ENCODE measurements around the gene CHN2.

Gene CHN2

DNA sequence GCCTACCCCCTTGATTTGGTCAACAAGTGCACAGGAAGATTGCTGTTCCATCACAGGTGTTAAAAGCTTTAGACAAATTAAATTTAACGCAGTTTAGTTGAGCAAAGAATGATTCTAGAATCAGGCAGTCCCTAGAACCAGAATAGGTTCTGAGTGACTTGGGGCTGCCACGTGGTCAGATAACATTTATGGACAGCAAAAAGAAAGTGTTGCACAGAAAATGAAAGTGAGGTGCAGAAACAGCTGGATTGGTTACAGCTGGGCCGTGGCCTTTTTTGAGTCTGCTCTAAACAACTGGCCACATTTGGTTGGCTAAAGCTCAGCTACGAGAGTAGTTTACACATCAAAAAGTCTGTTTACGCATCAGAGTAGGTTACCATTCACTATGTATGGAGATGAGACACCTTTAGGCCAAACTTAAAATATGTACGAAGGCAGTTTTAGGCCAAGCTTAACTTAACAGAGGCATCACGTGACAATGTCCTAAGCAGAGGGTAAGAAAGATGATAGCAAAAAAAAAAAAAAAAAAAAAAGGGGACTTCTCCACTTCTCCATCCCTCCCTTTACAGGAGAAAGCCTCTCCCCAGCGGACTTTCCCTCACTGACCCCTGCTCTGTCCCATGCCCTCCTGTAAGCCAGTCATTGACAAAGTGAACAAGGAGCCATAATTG lies 235.8 kb downstream of the CHN2 start:
- no peak for DNase-seq (ENCODE audit: low read depth, low spot score)

DNA sequence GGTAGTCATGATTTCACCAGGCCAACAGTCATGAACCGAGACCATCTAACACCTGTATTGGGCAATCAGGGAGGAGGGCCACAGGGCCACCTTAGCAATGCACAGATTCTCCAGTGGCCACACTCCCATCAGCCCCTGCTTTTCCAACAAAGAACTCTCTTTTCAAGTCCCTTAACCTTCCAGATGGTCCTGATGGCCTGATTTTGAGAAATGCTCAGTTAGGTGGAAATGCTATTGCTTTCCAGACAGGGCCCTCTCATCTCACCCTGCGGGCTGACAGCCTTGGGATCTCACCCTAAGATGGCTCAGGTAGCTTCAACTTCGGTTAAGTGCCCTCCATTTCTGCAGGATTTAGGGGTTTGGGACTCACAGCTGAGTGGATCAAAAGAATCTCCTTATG lies 237.1 kb downstream of the CHN2 start:
- no peak for DNase-seq (ENCODE audit: low read depth, low spot score)

DNA sequence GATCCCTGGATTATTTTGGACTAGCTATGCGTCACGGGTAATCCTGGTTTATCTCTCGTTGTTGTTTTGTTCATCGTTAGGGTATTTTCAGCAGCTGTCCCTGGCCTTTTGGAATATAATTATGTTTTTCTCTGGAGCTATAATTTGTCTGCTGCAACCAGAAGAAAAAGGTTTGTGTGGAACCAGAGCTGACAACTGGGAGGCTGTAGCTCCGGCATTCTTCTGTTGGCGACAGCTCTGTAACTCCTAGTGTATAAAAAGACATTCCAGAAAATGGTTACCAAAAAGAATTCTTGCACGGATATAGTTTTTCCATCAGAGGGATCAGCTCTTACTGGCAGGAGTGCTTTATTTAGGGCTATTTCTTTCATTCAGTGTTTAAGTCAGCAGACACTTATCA lies 238.1 kb downstream of the CHN2 start:
- DNase-seq (ENCODE audit: low read depth, low spot score): no peak

DNA sequence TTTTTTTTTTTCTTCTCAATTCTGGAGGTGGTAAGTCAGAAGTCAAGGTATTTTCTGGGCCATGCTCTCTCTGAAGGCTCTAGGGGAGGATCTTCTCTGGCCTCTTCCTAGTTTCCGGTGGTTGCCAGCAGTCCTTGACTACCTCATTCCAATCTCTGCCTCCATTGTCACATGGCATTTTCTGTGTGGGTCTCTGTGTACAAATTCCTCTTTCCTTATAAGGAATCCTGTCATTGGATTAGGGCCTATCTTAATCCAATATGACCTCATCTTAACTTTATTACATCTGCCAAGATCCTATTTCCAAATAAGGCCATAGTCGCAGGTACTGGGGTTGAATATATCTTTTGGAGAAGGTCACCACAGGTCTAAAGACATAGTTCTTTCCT lies 239.8 kb downstream of the CHN2 start:
- DNase-seq (ENCODE audit: low read depth, low spot score): no peak

DNA sequence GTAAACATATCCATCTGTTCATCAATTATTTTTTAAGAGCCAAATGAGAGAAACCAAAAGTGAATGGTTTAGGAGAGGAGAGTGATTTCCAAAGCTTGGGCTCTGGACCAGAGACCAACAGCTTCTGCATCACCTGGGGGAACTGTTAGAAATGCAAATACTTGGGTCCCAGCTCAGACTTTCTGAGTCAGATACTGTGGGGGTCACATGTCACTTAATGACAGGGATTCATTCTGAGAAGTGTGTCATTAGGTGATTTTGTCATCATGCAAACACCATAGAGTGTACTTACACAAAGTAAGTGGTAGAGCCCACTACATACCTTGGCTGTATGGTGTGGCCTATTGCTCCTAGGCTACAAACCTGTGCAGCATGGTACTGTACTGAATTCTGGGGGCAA lies 240.6 kb downstream of the CHN2 start:
- no peak for DNase-seq (ENCODE audit: low read depth, low spot score)

DNA sequence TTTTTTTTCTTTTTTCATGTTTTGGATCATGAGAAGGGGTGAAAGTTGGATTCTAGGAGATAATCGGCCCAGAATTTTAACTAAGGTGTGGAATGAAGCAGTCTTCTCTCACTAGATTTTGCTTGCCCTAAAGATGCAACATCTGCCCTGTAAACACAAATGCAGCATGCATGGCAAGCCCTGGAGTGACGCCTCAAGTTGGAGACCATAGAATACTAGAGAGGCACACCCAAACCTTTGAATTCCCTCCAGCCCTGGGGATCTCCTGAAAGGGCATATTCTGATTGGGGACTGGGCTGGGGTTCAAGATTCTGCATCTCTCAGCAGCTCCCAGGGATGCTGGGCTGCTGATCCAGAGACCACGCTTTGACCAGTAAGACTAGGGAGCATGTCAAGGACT lies 241.3 kb downstream of the CHN2 start:
- no peak for DNase-seq (ENCODE audit: low read depth, low spot score)

DNA sequence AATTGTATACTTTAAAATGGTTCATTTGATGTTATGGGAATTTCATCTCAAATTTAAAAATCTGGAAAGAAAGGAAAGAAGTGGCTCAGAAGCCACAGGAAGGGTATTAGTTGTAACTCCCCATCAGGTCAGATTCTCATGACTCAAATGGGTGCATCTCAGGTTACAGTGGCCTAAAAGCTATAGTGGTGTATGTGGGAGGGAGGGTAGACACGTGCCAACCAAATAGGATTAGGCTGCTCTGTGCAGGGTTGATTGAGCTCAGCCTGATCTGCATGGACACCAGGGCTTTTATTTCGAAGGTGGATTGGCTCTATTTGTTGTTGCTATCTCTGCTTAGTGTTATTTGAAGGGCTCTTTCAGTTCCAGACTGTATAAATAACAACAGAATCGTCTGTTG lies 247.6 kb downstream of the CHN2 start:
- DNase-seq (ENCODE audit: low read depth, low spot score): no peak

DNA sequence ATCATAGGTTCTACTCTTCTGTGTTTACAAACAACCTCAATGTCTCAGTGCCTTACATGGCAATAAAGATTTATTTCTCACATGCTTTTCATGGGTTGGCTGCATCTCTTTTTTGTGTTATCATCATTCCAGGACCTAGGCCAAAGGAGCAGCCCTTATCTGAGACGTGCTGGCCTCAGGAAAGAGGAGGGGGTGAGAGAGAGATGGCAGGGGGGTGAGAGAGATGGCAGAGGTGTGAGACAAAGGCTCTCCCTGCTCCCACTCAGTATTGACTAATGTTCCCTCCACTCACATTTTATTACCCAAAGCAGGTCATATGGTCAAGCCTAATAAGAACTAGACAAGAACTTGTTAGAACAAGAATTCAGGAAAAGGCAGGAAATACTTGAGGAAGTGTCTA lies 249.0 kb downstream of the CHN2 start:
- no peak for DNase-seq (ENCODE audit: low read depth, low spot score)

DNA sequence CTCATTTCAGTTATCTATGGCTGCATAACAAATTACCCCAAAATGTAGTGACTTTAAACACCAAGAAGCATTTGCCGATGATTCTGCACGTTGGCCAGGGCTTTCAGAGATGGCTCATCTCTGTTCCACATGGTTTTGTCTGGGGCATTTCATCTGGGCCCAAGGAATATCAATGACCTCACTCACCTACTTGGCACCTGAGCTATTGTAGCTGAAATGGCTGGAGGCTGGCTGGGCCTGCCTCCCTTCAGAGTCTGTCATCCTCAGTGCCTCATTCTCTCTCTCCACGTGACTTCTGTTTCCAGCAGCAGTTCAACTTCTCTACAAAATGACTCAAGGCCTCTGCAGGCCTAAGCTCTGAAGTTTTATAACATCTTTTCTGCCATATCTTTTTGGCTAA lies 249.7 kb downstream of the CHN2 start:
- no peak for DNase-seq (ENCODE audit: low read depth, low spot score)

DNA sequence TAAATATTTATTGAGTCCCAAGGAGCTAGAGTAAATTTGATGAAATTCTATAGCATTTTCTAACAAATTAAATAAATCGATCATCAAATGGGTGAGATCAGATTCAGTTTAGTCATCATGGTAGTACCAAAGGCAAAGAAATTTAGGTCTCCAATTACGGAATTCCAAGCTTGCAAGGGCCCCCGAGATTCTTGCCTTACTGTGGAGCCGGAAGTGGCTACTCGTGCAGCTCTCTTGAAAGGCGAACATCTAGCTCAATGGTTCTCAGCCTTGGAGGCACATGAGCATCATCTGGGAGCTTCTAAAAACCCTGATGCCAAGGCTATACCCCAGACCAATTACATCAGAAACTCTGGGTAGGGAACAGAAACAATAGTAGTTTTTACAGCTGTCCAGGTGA lies 251.2 kb downstream of the CHN2 start:
- no peak for DNase-seq (ENCODE audit: low read depth, low spot score)

DNA sequence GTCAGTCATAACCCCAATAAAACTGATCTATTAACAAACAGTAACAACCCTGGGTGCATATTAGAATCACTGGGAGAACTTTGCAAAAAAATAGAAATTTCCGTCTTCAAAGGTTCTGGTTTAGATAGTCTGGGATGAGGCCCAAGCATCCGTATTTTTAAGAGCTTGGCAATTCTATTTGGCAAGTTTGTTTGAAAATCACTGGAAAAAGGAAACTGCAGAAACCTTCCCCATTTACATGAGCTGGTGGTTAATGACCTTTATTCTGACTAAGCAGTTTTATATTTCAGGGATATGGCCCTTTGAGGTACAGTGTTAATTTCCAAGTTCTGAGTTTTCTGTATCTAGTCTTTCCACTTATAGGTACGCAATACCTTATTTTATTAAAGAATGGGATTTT lies 253.3 kb downstream of the CHN2 start:
- DNase-seq (ENCODE audit: low read depth, low spot score): no peak

DNA sequence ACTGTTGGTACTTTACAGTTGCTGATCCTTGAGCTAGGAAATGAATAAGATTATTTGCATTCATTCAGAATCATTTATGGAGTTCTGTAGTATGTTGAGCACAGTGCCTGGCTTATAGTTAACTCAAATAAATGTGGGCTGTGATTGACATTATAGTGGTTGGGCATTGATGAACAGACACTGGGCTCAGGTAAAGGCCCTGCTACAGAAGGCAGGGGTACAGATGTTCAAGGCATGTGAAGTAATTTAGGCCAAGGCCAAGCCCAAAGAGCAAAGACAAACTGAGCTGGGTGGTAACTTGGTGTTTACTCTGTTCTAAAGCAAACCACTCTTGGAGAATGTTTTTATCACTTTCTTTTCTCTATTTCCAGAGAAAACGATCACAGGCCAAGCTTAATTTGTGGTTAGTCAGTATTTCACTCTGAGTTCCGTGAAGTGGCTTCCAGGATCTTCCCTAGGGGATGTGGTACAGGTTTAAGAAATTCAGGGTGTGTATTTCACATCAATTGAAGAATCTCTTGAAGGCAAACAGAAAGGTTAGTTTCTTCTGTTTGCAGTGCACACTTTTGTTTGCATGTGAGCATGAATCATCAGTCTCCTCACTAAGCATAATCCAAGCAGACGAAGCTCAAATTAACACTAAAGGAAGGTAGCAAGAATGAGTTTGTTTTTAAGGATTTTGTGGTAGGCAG lies 255.1 kb downstream of the CHN2 start:
- DNase-seq (ENCODE audit: low read depth, low spot score): no peak

DNA sequence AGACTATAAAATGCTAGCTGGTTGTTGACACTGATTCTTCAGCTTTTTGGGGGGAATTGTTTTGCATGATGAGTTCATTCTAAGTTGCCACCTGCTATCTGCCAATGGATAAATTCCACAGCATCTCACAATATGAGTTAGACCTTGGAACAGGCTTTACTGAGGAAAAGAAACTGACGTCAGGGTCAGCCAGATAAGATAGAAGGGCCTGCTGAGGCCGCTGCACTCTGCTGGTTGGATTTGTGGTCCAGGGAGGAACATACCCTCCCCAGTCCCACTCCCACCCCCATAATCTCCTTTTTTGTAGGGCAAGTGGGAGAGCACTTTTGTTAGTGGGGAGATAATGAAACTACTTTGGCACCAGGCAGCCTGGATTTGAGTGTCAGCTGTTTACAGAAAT lies 258.4 kb downstream of the CHN2 start:
- DNase-seq (ENCODE audit: low read depth, low spot score): no peak

DNA sequence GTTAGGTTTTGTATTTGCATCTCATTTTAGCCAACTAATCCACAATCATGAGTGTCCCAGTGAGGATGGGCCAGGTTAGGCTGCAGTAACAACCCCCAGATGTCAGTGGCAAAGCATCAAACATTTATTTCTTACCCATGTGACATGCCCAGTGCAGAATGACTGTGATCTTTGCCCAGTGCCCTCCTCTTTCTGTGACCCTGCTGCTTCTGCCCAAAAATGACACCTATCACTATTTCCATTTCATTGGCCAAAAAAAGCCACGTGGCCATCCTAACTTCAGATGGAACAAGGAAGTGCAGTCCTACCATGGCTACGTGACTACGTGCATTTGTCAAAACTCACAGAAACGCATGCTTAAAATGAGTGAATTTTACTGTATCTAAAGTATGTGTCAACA lies 259.9 kb downstream of the CHN2 start:
- DNase-seq (ENCODE audit: low read depth, low spot score): no peak

DNA sequence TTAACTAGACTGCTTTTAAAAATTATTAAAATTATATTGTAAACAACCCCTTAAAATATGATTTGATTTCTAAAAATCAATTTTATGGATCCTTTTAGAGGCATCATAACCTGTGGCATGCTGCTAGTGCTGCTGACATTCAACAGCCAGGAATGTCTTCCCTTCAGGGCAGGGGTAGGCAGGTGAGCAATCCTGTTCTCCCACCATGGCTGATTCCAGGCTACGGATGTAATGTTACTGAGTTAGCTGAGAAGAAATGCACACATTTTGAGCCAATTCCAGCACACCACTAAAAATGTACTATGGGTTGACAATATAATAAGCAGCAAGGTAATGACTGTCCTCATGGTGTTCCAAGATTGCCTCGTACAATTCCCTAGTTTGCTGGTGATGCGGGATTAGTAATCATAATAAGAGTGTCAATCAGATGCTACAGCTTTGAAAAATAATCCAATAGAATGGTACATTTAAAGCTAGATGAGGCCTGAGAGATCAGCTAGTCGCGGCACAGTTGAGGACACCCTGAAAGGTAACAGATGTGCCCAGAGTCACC lies 260.4 kb downstream of the CHN2 start:
- DNase-seq (ENCODE audit: low read depth, low spot score): no peak

DNA sequence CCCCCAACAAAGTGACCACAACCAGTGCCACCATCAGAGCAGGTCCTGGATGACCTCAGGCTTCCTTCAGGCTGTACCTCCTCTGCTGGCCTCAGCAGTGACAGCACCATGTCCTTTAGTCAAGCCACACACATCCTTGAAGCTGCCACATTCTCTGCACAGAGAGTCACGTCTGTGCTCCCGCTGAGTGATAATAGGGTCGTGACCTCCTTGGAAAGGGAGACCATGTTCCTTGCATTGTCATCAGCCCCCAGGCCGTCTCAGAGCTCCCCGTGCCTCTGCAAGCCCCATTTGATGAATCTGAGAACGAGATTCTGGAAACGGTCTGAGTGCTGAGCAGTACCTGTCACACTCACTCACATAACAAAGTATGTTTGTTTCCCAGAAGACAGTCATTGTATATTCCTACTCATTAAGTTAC lies 262.6 kb downstream of the CHN2 start:
- DNase-seq (ENCODE audit: low read depth, low spot score): no peak

DNA sequence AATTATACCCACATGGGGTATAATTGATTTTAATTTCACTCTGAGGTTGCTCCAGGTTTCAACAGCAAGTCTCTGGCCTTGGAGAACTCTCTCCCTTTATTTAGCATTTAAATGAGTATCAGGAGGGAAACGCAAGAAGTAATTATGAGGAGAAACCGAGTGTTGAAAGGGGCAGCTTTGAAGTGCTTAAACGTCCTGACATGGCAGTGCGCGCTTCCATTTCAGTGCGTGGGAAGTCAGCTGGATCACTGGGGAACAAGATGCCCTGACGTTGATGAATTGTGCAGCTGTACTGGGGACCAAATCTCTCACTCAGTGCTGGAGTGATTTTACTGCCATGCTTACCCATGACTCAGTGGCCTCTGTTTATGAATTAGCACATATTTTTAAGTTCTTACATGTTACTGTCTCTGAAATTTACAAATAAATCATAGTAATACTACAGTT lies 263.0 kb downstream of the CHN2 start:
- no peak for DNase-seq (ENCODE audit: low read depth, low spot score)

DNA sequence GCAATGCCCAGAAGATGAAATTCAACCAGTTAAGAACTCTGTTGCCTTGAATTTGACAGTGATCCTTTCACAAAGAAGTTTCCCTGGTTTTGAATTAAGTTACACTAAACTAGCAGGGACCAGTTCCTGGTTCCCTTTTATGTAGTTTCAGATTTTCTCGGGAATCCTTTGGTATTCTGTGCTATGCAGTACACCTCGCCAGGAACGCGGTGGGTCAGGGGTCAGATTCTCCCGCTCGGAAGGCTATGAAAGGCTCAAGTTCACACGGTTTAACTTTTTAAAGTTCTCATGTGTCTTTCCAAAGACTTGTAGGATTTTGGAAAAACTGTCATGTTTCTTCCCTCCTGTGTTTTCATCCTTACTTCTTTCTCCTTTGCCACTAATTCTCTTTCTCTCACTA lies 264.4 kb downstream of the CHN2 start:
- no peak for DNase-seq (ENCODE audit: low read depth, low spot score)

DNA sequence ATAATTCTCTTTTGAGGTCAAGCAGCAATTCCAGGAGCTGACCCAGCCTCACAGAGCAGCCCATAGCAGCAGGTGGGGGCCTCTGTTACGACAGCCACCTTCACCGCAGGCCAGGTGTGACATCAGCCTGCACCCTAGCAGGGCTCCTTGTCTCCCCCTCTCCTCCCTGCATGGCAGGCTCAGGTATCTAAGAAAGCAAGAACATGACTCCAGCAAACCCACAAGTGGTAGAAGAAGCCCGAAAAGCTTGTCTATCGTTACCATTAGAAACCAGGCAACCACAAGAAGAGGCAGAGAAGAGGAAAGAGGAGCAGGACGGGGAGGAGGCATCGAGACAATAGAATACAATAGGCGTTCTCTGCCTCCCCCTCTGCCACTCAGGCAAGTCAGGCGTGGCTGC lies 265.0 kb downstream of the CHN2 start:
- no peak for DNase-seq (ENCODE audit: low read depth, low spot score)

DNA sequence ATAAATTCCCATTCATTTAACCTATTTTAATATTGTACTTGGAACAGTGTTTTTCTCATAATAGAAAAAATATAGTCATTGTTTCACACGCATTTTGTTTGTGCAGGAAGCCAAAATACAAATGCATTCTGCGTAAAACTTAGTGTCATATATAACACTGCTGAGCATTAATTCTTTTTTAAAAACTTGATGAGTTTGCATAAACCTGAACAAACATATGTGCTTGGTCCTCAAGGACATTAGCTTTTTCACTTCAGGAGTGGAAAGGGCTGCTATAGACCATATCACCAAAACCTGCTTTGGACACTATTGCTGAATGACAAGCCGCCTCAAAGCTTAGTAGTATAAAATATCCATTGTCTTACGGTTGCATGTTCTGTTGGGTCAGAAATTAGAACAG lies 267.4 kb downstream of the CHN2 start:
- DNase-seq (ENCODE audit: low read depth, low spot score): no peak

DNA sequence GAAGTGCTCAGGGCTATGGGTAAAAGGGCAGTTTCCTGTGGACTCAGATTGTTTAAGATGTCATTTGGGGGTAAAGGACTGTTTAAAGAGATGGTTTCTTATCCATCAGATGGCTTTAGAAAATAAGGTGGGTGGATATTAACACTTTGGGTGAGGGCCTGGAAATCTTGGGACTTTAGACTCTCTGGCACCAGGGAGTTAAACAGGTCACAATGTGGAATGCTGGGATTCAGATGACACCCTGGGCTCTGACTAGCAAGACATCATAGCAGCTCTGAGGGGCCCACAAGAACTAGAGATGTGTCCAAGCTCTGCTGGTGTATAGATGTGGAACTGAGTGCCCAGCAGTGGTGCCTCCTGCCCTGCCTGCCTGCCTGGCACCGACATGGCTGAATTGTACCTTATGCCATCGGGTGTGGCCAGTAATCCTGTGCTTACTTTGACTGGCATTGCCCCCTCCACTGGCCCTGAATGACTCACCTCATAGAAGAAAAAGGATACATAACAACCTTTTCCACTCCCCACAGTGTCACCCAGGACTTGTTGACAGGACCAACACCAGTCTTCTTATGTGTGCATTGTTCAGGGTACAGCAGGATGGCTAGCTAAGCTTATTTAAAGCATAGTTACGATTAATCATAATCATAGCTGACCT lies 269.1 kb downstream of the CHN2 start:
- DNase-seq (ENCODE audit: low read depth, low spot score): no peak

DNA sequence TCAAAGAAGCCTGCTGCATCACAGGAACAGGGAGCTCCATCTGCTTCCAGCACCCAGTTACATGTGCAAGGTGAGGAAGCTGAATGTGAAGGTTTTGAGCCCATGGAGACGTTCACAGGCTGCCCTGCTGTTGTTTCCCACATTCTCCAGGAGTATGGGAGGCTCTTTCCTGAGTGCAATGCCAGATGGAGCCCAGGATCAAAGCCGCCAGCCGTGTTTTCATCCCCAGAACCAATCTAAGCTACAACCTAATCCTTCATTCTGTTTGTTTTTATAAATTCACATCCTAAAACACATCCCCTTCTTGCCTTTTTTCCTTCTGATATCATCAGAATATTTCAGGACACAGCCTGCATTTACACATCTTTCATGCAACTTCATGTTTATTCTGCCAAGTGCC lies 270.2 kb downstream of the CHN2 start:
- DNase-seq (ENCODE audit: low read depth, low spot score): no peak

Measured in activated naive CD8-positive, alpha-beta T cell treated with anti-CD3 and anti-CD28 coated beads, Interleukin-2, amount 50 U/mL, for 16 hours (primary cell).